Loucy (cell line): ENCODE results near the gene EEF1AKMT2.
"Not testable (repeated sequence)": the region's sequence is repeated elsewhere in the genome, so short reads cannot be mapped to it uniquely, and the experiment has no call there.

Experiments used
- H2AFZ ChIP-seq: fragments of 200-600 bp; sonication (generic); 2 replicates; pipeline ENCODE4 v1.6.0; 2016; ENCODE audit warnings: antibody characterized with exemption, mild to moderate bottlenecking, low read length, moderate library complexity
- H3F3A ChIP-seq: fragments of 200-600 bp; 2 replicates; pipeline ENCODE4 v1.6.0; 2016; ENCODE audit warnings: antibody characterized with exemption, low read depth, mild to moderate bottlenecking
- H3K27me3 ChIP-seq: fragments of 200-600 bp; sonication (generic); 2 replicates; pipeline ENCODE4 v1.6.1; 2014; ENCODE audit warnings: low read length, mild to moderate bottlenecking; ENCODE audit not compliant: insufficient read depth, poor library complexity, severe bottlenecking
- H3K36me3 ChIP-seq: fragments of 200-600 bp; sonication (generic); 2 replicates; pipeline ENCODE4 v1.6.1; 2016; ENCODE audit warnings: low read length; ENCODE audit not compliant: insufficient read depth
- H3K4me1 ChIP-seq: fragments of 200-600 bp; sonication (generic); 2 replicates; pipeline ENCODE4 v1.5.1; 2014; ENCODE audit warnings: low read length, mild to moderate bottlenecking; ENCODE audit not compliant: insufficient read depth, poor library complexity, severe bottlenecking
- H3K4me2 ChIP-seq: fragments of 200-600 bp; sonication (generic); 2 replicates; pipeline ENCODE4 v1.6.0; 2014; ENCODE audit warnings: antibody characterized with exemption, low read length, low read depth, mild to moderate bottlenecking; ENCODE audit not compliant: poor library complexity, severe bottlenecking
- H3K4me3 ChIP-seq: fragments of 200-600 bp; sonication (generic); 2 replicates; pipeline ENCODE4 v1.5.1; 2014; ENCODE audit warnings: low read length, mild to moderate bottlenecking, mixed read lengths; ENCODE audit not compliant: poor library complexity, severe bottlenecking
- H3K79me2 ChIP-seq: fragments of 200-600 bp; sonication (generic); 2 replicates; pipeline ENCODE4 v1.6.1; 2014; ENCODE audit warnings: low read length; ENCODE audit not compliant: insufficient read depth
- H3K9ac ChIP-seq: fragments of 200-600 bp; sonication (generic); 2 replicates; pipeline ENCODE4 v1.6.0; 2014; ENCODE audit warnings: mild to moderate bottlenecking, low read depth, low read length, moderate library complexity; ENCODE audit not compliant: poor library complexity, severe bottlenecking
- H3K9me2 ChIP-seq: fragments of 200-600 bp; sonication (generic); replicated peaks from 2 replicates; pipeline ENCODE4 v1.6.1; 2016; ENCODE audit warnings: low read depth, low read length, mixed read lengths
- H3K9me3 ChIP-seq: fragments of 200-600 bp; sonication (generic); 2 replicates; pipeline ENCODE4 v1.6.1; 2014; ENCODE audit warnings: mild to moderate bottlenecking, antibody characterized with exemption, low read length, low read depth; ENCODE audit not compliant: insufficient read depth
- H4K20me1 ChIP-seq: fragments of 200-600 bp; sonication (generic); 2 replicates; pipeline ENCODE4 v1.6.0; 2014; ENCODE audit warnings: antibody characterized with exemption, low read length, mild to moderate bottlenecking; ENCODE audit not compliant: insufficient read depth, poor library complexity, severe bottlenecking
- EZH2phosphoT487 ChIP-seq: fragments of 200-600 bp; IDR thresholded peaks from 2 replicates; pipeline ENCODE4 v1.6.1; 2018; ENCODE audit warnings: antibody characterized with exemption, mild to moderate bottlenecking, moderate library complexity, borderline replicate concordance
- TF ChIP-seq, protein P1 (sequence below): fragments of 200-600 bp; sonication (generic); conservative IDR thresholded peaks from 2 replicates; pipeline ENCODE4 v1.5.1; 2014; ENCODE audit warnings: mild to moderate bottlenecking, antibody characterized with exemption, low read length

The EEF1AKMT2 gene

GRCh38 chr10:124792998-124793352, 1.3 kb upstream of the EEF1AKMT2 start:
- Histone ChIP-seq H3K4me2 (peak overlapping the region; percentile 82), H3K79me2 (peaks cover 27% of the 10 kb centered on the region), H3K4me1 (peaks cover 8% of the 10 kb centered on the region), H3K4me3 (peak overlapping the region; percentile 88), H2AFZ (no peak overlapping the region), H3K9me2 (no peaks in the 10 kb centered on the region), H3F3A (no peaks in the 10 kb centered on the region), H3K9me3 (no peaks in the 10 kb centered on the region), H4K20me1 (peaks cover 2% of the 10 kb centered on the region), H3K36me3 (no peaks in the 10 kb centered on the region), H3K27me3 (no peaks in the 10 kb centered on the region), H3K9ac (no peak overlapping the region)
- TF ChIP-seq, protein P1, sequence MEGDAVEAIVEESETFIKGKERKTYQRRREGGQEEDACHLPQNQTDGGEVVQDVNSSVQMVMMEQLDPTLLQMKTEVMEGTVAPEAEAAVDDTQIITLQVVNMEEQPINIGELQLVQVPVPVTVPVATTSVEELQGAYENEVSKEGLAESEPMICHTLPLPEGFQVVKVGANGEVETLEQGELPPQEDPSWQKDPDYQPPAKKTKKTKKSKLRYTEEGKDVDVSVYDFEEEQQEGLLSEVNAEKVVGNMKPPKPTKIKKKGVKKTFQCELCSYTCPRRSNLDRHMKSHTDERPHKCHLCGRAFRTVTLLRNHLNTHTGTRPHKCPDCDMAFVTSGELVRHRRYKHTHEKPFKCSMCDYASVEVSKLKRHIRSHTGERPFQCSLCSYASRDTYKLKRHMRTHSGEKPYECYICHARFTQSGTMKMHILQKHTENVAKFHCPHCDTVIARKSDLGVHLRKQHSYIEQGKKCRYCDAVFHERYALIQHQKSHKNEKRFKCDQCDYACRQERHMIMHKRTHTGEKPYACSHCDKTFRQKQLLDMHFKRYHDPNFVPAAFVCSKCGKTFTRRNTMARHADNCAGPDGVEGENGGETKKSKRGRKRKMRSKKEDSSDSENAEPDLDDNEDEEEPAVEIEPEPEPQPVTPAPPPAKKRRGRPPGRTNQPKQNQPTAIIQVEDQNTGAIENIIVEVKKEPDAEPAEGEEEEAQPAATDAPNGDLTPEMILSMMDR = no peak
- no peak for TF ChIP-seq EZH2phosphoT487

GRCh38 chr10:124782900-124783299, 8.8 kb downstream of the EEF1AKMT2 start:
- not testable (repeated sequence) for H3K9me2 ChIP-seq, H4K20me1 ChIP-seq, H2AFZ ChIP-seq, H3K4me2 ChIP-seq, H3K79me2 ChIP-seq, H3K4me3 ChIP-seq, H3K4me1 ChIP-seq, H3F3A ChIP-seq, H3K27me3 ChIP-seq, H3K9ac ChIP-seq, H3K36me3 ChIP-seq, H3K9me3 ChIP-seq

DNA sequence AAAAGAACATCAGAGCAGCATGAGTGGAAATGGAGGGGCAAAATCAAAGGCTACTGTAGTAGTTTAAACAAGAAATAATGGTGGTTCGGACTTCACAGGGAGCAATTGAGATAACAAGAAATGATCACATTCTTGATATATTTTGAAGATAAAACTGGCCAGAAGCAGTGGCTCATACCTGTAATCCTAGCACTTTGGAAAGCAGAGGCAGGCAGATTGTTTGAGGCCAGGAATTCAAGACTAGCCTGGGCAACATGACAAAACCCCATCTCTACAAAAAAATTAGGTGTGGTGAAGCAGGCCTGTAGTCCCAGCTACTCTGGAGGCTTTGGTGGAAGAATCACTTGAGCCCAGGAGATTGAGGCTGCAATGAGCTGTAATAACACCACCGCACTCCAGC, 22.9 kb downstream of the EEF1AKMT2 start:
- Histone ChIP-seq H3K9me2 (no peaks in the 10 kb centered on the region), H3K4me3 (no peak overlapping the region), H3K36me3 (peaks cover 22% of the 10 kb centered on the region; the same call in 1 of the 2 replicates), H3K79me2 (no peaks in the 10 kb centered on the region), H3K9me3 (no peaks in the 10 kb centered on the region), H3K27me3 (no peaks in the 10 kb centered on the region), H4K20me1 (no peaks in the 10 kb centered on the region), H2AFZ (no peak overlapping the region), H3K4me2 (no peak overlapping the region), H3K4me1 (no peaks in the 10 kb centered on the region), H3F3A (no peaks in the 10 kb centered on the region), H3K9ac (no peak overlapping the region)
- TF ChIP-seq, protein P1 = no peak
- TF ChIP-seq EZH2phosphoT487 = no peak

DNA sequence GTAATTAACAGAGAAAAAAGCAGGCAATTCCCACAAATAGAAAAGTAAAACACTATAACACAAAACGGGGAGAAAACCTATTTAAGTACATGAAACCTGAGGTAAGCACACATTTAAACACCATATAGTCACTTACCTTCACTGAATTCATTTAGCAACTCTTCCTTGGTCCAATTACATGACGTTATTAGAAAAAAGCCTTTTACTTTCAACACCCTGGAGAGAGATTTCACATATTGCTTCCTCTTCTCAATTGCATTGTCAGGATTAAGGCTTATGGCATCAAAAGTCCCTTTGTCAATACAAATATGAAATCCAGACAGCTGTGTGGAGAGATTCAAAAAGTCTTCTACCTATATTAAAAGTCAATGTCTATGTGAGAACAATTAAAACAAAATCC, 26.4 kb downstream of the EEF1AKMT2 start:
- Histone ChIP-seq H2AFZ (no peak overlapping the region), H3K4me1 (no peaks in the 10 kb centered on the region), H3K4me3 (no peak overlapping the region), H3K27me3 (no peaks in the 10 kb centered on the region), H3K9me2 (no peaks in the 10 kb centered on the region), H3K36me3 (peaks cover 8% of the 10 kb centered on the region; the same call in 1 of the 2 replicates), H3K79me2 (no peaks in the 10 kb centered on the region), H3K4me2 (no peak overlapping the region), H3K9ac (no peak overlapping the region), H3F3A (no peaks in the 10 kb centered on the region), H4K20me1 (no peaks in the 10 kb centered on the region), H3K9me3 (no peaks in the 10 kb centered on the region)
- TF ChIP-seq, protein P1 = no peak
- no peak for TF ChIP-seq EZH2phosphoT487
